ENCODE measurements around the gene LSM10.

LSM10 gene

GRCh38 chr1:36369061-36369861 lies 28.4 kb downstream of the LSM10 start:
- Histone ChIP-seq H3K4me1 (ENCODE audit: insufficient read depth, low read length) (peaks cover 29% of the 10 kb centered on the region), H3K36me3 (ENCODE audit: insufficient read depth, low read length) (peaks cover 16% of the 10 kb centered on the region), H3K27ac (ENCODE audit: low read length) (no peak overlapping the region), H3K4me3 (ENCODE audit: low read depth in 1 of 2, low read length in 2 of 2) (no peak overlapping the region), H3K27me3 (ENCODE audit: insufficient read depth, low read length, poor library complexity) (no peaks in the 10 kb centered on the region), H3K79me2 (ENCODE audit: insufficient read depth, low read length) (peaks cover 33% of the 10 kb centered on the region), H3K9ac (ENCODE audit: low read depth, low read length) (no peak overlapping the region), H3K9me3 (ENCODE audit: insufficient read depth, low read length, severe bottlenecking) (no peaks in the 10 kb centered on the region), H4K20me1 (ENCODE audit: insufficient read depth, low read length) (peaks cover 20% of the 10 kb centered on the region), H3K4me2 (ENCODE audit: insufficient read depth, low read length) (no peak overlapping the region), H2AFZ (ENCODE audit: low read depth, low read length) (no peak overlapping the region; the same call in 1 of the 2 replicates)
- TF ChIP-seq CTCF (IDR thresholded peaks at IDR 0.05; ENCODE audit: borderline replicate concordance, extremely low read depth, low read length, poor library complexity, severe bottlenecking) (peak; percentile 93), EZH2 (IDR thresholded peaks at IDR 0.05; ENCODE audit: borderline replicate concordance, low read depth, low read length, severe bottlenecking) (no peak)
- ATAC-seq (ENCODE audit: insufficient read depth, low read depth): peak; percentile 72
- peak; percentile 86 for DNase-seq

- Histone ChIP-seq H3K79me2 (ENCODE audit: insufficient read depth, low read length) (peaks cover 21% of the 10 kb centered on the region), H3K9me3 (ENCODE audit: insufficient read depth, low read length, severe bottlenecking) (no peaks in the 10 kb centered on the region), H3K9ac (ENCODE audit: low read depth, low read length) (no peak overlapping the region), H3K4me3 (ENCODE audit: low read depth in 1 of 2, low read length in 2 of 2) (no peak overlapping the region), H3K4me1 (ENCODE audit: insufficient read depth, low read length) (peaks cover 20% of the 10 kb centered on the region), H3K36me3 (ENCODE audit: insufficient read depth, low read length) (peaks cover 15% of the 10 kb centered on the region), H3K27ac (ENCODE audit: low read length) (no peak overlapping the region), H2AFZ (ENCODE audit: low read depth, low read length) (no peak overlapping the region), H3K27me3 (ENCODE audit: insufficient read depth, low read length, poor library complexity) (no peaks in the 10 kb centered on the region), H4K20me1 (ENCODE audit: insufficient read depth, low read length) (peaks cover 12% of the 10 kb centered on the region), H3K4me2 (ENCODE audit: insufficient read depth, low read length) (no peak overlapping the region)
- TF ChIP-seq EZH2 (IDR thresholded peaks at IDR 0.05; ENCODE audit: borderline replicate concordance, low read depth, low read length, severe bottlenecking) (no peak), CTCF (IDR thresholded peaks at IDR 0.05; ENCODE audit: borderline replicate concordance, extremely low read depth, low read length, poor library complexity, severe bottlenecking) (no peak)
- no peak for ATAC-seq (ENCODE audit: insufficient read depth, low read depth)
- no peak for DNase-seq
These were observed 29.9 kb downstream of the LSM10 start for GRCh38 chr1:36367798-36368197.

- H3K36me3 ChIP-seq (ENCODE audit: insufficient read depth, low read length): peaks cover 18% of the 10 kb centered on the region
- H3K27ac ChIP-seq (ENCODE audit: low read length): no peak overlapping the region
- H3K4me3 ChIP-seq (ENCODE audit: low read depth in 1 of 2, low read length in 2 of 2): no peak overlapping the region
- no peak overlapping the region for H3K4me2 ChIP-seq (ENCODE audit: insufficient read depth, low read length)
- H3K9ac ChIP-seq (ENCODE audit: low read depth, low read length): no peak overlapping the region
- DNase-seq (no peak), ATAC-seq (ENCODE audit: insufficient read depth, low read depth) (no peak)
- no peak overlapping the region for H2AFZ ChIP-seq (ENCODE audit: low read depth, low read length)
- H3K79me2 ChIP-seq (ENCODE audit: insufficient read depth, low read length): peaks cover 17% of the 10 kb centered on the region
- no peak for TF ChIP-seq EZH2 (IDR thresholded peaks at IDR 0.05; ENCODE audit: borderline replicate concordance, low read depth, low read length, severe bottlenecking)
- TF ChIP-seq CTCF (IDR thresholded peaks at IDR 0.05; ENCODE audit: borderline replicate concordance, extremely low read depth, low read length, poor library complexity, severe bottlenecking): no peak
- no peaks in the 10 kb centered on the region for H3K9me3 ChIP-seq (ENCODE audit: insufficient read depth, low read length, severe bottlenecking)
- peaks cover 12% of the 10 kb centered on the region for H4K20me1 ChIP-seq (ENCODE audit: insufficient read depth, low read length)
- H3K4me1 ChIP-seq (ENCODE audit: insufficient read depth, low read length): peaks cover 20% of the 10 kb centered on the region
- H3K27me3 ChIP-seq (ENCODE audit: insufficient read depth, low read length, poor library complexity): no peaks in the 10 kb centered on the region
These were observed 30.6 kb downstream of the LSM10 start for GRCh38 chr1:36367066-36367465.
